Measurements from ENCODE around the gene SHCBP1L.
"Not testable (repeated sequence)": the region's sequence is repeated elsewhere in the genome, so short reads cannot be mapped to it uniquely, and the experiment has no call there.

SHCBP1L gene

GRCh38 chr1:182962554-182963115 lies 9.7 kb upstream of the SHCBP1L start:
- no peak for DNase-seq

GRCh38 chr1:182960046-182960445 lies 7.1 kb upstream of the SHCBP1L start:
- DNase-seq: no peak

GRCh38 chr1:182957902-182958395 lies 5.0 kb upstream of the SHCBP1L start:
- DNase-seq: no peak

GRCh38 chr1:182956708-182957365 lies 3.9 kb upstream of the SHCBP1L start:
- DNase-seq: no peak

GRCh38 chr1:182955596-182956588 lies 2.9 kb upstream of the SHCBP1L start:
- no peak for DNase-seq

- no peak for DNase-seq
Measured at GRCh38 chr1:182953826-182954225, 860 bp upstream of the SHCBP1L start.

- not testable (repeated sequence) for DNase-seq
Measured at GRCh38 chr1:182943336-182943735, 9.6 kb downstream of the SHCBP1L start.

- not testable (repeated sequence) for DNase-seq
Measured at GRCh38 chr1:182942145-182942544, 10.8 kb downstream of the SHCBP1L start.

- no peak for DNase-seq
Measured at GRCh38 chr1:182939413-182939812, 13.6 kb downstream of the SHCBP1L start.

GRCh38 chr1:182935716-182936115 lies 17.2 kb downstream of the SHCBP1L start:
- no peak for DNase-seq

- no peak for DNase-seq
Measured at GRCh38 chr1:182930985-182931384, 22.0 kb downstream of the SHCBP1L start.

GRCh38 chr1:182927693-182928433 lies 25.1 kb downstream of the SHCBP1L start:
- no peak for DNase-seq

- no peak for DNase-seq
Measured at GRCh38 chr1:182925661-182926060, 27.3 kb downstream of the SHCBP1L start.

- no peak for DNase-seq
Measured at GRCh38 chr1:182917378-182917777, 35.6 kb downstream of the SHCBP1L start.

- DNase-seq: no peak
Measured at GRCh38 chr1:182913401-182913800, 39.6 kb downstream of the SHCBP1L start.

GRCh38 chr1:182910143-182910542 lies 42.8 kb downstream of the SHCBP1L start:
- DNase-seq: no peak

GRCh38 chr1:182909578-182909977 lies 43.4 kb downstream of the SHCBP1L start:
- no peak for DNase-seq

- DNase-seq: no peak
Measured at GRCh38 chr1:182905321-182905720, 47.6 kb downstream of the SHCBP1L start.

- not testable (repeated sequence) for DNase-seq
Measured at GRCh38 chr1:182901946-182902345, 51.0 kb downstream of the SHCBP1L start.

- DNase-seq: no peak
Measured at GRCh38 chr1:182897696-182898095, 55.3 kb downstream of the SHCBP1L start.

- DNase-seq: no peak
Measured at GRCh38 chr1:182890927-182891610, 61.9 kb downstream of the SHCBP1L start.

GRCh38 chr1:182889997-182890396 lies 63.0 kb downstream of the SHCBP1L start:
- no peak for DNase-seq
